HCT116 (cell line): ENCODE results near the gene ARHGAP10. TPM values are rescaled to one million over a fixed set of nuclear protein-coding genes. Genes with fewer than 3 reads are reported as not detected.

Experiments
- ATAC-seq: fragments of 200-7000 bp; cut with Tn5 transposase; 2 replicates; pipeline ENCODE4 v1.9.1; 2020; ENCODE audit warnings: mild to moderate bottlenecking, moderate library complexity
- BruUV-seq: library from RNA; stranded (reverse); fragments of 400-500 nt; replicated peaks from 2 replicates; lab custom pipeline; 2021; lab: Mats Ljungman, UMichigan
- CTCF ChIA-PET: fragments of 300-600 bp; sonication (Branson Sonifier 250); formaldehyde crosslinking; loops from one replicate; lab custom pipeline; 2021; ENCODE audit warnings: antibody characterized with exemption; lab: Charles Lee
- POLR2A ChIA-PET: fragments of 300-600, 350-600 bp; sonication (Branson Sonifier 250); formaldehyde crosslinking; loops from one replicate; lab custom pipeline; 2021; ENCODE audit warnings: antibody characterized with exemption; lab: Charles Lee
- RAD21 ChIA-PET, 2 experiments: fragments of 300-600 bp; sonication (Branson Sonifier 250); formaldehyde crosslinking; loops; one replicate each; lab custom pipeline; 2023; ENCODE audit warnings: low total read pairs in 2 of 2; ENCODE audit not compliant: uncharacterized antibody in 2 of 2, unreplicated experiment in 2 of 2, low non-redundant PET in 1 of 2; lab: Charles Lee
- DNase-seq: peaks from one replicate; pipeline ENCODE4 v3.0.0-alpha.2; 2010; ENCODE audit warnings: low read depth, low spot score
- H2AFZ ChIP-seq: fragments of 200-600 bp; shearing (Covaris generic), sonication (generic); 2 replicates; pipeline ENCODE4 v1.6.1; 2017; ENCODE audit warnings: low read depth, mixed run types, mixed read lengths, antibody characterized with exemption, low read length; ENCODE audit not compliant: poor library complexity, severe bottlenecking
- H3K27ac ChIP-seq: 2 replicates; pipeline ENCODE4 v1.5.1; 2012; ENCODE audit warnings: low read depth, low read length
- H3K27me3 ChIP-seq: fragments of 200-600 bp; sonication (generic); 2 replicates; pipeline ENCODE4 v1.6.1; 2016; ENCODE audit warnings: mixed run types, low read length, mixed read lengths; ENCODE audit not compliant: insufficient read depth
- H3K36me3 ChIP-seq, 2 experiments: fragments of 200-500 bp in 1 of 2; fragments of 200-600 bp in 1 of 2; sonication (Bioruptor generic) in 1 of 2; sonication (generic) in 1 of 2; 2 replicates each; pipeline versions ENCODE4 v1.5.1 to v1.6.1; 2014 to 2016; ENCODE audit warnings: low read length in 2 of 2, inconsistent platforms in 1 of 2, mixed read lengths in 1 of 2, mixed run types in 1 of 2; ENCODE audit not compliant: insufficient read depth in 2 of 2, control insufficient read depth in 1 of 2
- H3K4me1 ChIP-seq, 2 experiments: fragments of 200-600 bp in 1 of 2; sonication (generic) in 1 of 2; 2 replicates each; pipeline versions ENCODE4 v1.5.1 to v1.6.1; 2012 to 2017; ENCODE audit warnings: low read length in 2 of 2, inconsistent platforms in 1 of 2, mild to moderate bottlenecking in 1 of 2, mixed read lengths in 1 of 2, mixed run types in 1 of 2, moderate library complexity in 1 of 2; ENCODE audit not compliant: insufficient read depth in 2 of 2, control insufficient read depth in 1 of 2
- H3K4me2 ChIP-seq: fragments of 200-600 bp; sonication (generic); 2 replicates; pipeline ENCODE4 v1.6.1; 2017; ENCODE audit warnings: mixed run types, low read length, mixed read lengths
- H3K4me3 ChIP-seq, 2 experiments: fragments of 200-600 bp in 1 of 2; sonication (generic) in 1 of 2; replicated peaks in 1 of 2; 2 replicates each; pipeline ENCODE4 v1.5.1; 2011 to 2016; ENCODE audit warnings: low read length in 2 of 2, control low read depth in 1 of 2, low read depth in 1 of 2, mild to moderate bottlenecking in 1 of 2, mixed read lengths in 1 of 2, mixed run types in 1 of 2
- H3K79me2 ChIP-seq: fragments of 200-600 bp; sonication (generic); 2 replicates; pipeline ENCODE4 v1.6.1; 2017; ENCODE audit warnings: mild to moderate bottlenecking, mixed run types, low read length, moderate library complexity, mixed read lengths; ENCODE audit not compliant: insufficient read depth
- H3K9ac ChIP-seq: fragments of 200-600 bp; sonication (generic); 2 replicates; pipeline ENCODE4 v1.6.1; 2016; ENCODE audit warnings: low read length, mixed read lengths
- H3K9me2 ChIP-seq: fragments of 200-600 bp; sonication (generic), shearing (Covaris generic); 2 replicates; pipeline ENCODE4 v1.6.1; 2017; ENCODE audit warnings: mixed run types, mild to moderate bottlenecking, moderate library complexity; ENCODE audit not compliant: insufficient read depth
- H3K9me3 ChIP-seq, 2 experiments: fragments of 200-500 bp in 1 of 2; fragments of 200-600 bp in 1 of 2; sonication (Bioruptor generic) in 1 of 2; sonication (generic) in 1 of 2; 2 replicates each; pipeline ENCODE4 v1.6.1; 2014 to 2017; ENCODE audit warnings: low read length in 2 of 2, mixed read lengths in 2 of 2, inconsistent platforms in 1 of 2, low read depth in 1 of 2, mild to moderate bottlenecking in 1 of 2, mixed run types in 1 of 2, moderate library complexity in 1 of 2; ENCODE audit not compliant: control insufficient read depth in 1 of 2, insufficient read depth in 1 of 2
- H4K20me1 ChIP-seq: fragments of 200-600 bp; sonication (generic), shearing (Covaris generic); 2 replicates; pipeline ENCODE4 v1.6.1; 2017; ENCODE audit warnings: mixed run types, mild to moderate bottlenecking, moderate library complexity; ENCODE audit not compliant: insufficient read depth
- ATF3 ChIP-seq: IDR thresholded peaks from 2 replicates; pipeline ENCODE4 v1.6.1; 2012
- CBX3 ChIP-seq: IDR thresholded peaks from 2 replicates; pipeline ENCODE4 v1.6.1; 2012; ENCODE audit warnings: low read depth
- CEBPB ChIP-seq: IDR thresholded peaks from 2 replicates; pipeline ENCODE4 v1.6.1; 2012; ENCODE audit warnings: low read depth
- CTCF ChIP-seq, 3 experiments: fragments of 200-600 bp in 1 of 3; sonication (generic) in 1 of 3; IDR thresholded peaks in 2 of 3; conservative IDR thresholded peaks in 1 of 3; 2 replicates each; pipeline ENCODE4 v1.5.1; 2012 to 2017; ENCODE audit warnings: low read depth in 2 of 3, low read length in 2 of 3, antibody characterized with exemption in 1 of 3, borderline replicate concordance in 1 of 3, control low read depth in 1 of 3, mild to moderate bottlenecking in 1 of 3, mixed read lengths in 1 of 3, mixed run types in 1 of 3, moderate library complexity in 1 of 3; ENCODE audit not compliant: insufficient read depth in 1 of 3
- ELF1 ChIP-seq: IDR thresholded peaks from 2 replicates; pipeline ENCODE4 v1.6.1; 2012; ENCODE audit warnings: low read depth, borderline replicate concordance
- EZH2 ChIP-seq: fragments of 200-600 bp; sonication (generic); IDR thresholded peaks from 2 replicates; pipeline ENCODE4 v1.6.1; 2017; ENCODE audit warnings: antibody characterized with exemption, mixed run types
- EZH2phosphoT487 ChIP-seq: fragments of 200-600 bp; IDR thresholded peaks from 2 replicates; pipeline ENCODE4 v1.6.1; 2018; ENCODE audit warnings: antibody characterized with exemption, borderline replicate concordance
- FOSL1 ChIP-seq: IDR thresholded peaks from 2 replicates; pipeline ENCODE4 v1.6.1; 2012; ENCODE audit warnings: low read depth
- MAX ChIP-seq: IDR thresholded peaks from 2 replicates; pipeline ENCODE4 v1.6.1; 2012
- POLR2AphosphoS5 ChIP-seq: IDR thresholded peaks from 2 replicates; pipeline ENCODE4 v1.6.1; 2011; ENCODE audit warnings: mild to moderate bottlenecking, low read depth, low read length, moderate library complexity
- RAD21 ChIP-seq: IDR thresholded peaks from 2 replicates; pipeline ENCODE4 v1.6.1; 2012; ENCODE audit warnings: low read depth, mild to moderate bottlenecking
- SIN3A ChIP-seq: IDR thresholded peaks from 2 replicates; pipeline ENCODE4 v1.6.1; 2012; ENCODE audit warnings: low read depth
- SP1 ChIP-seq: IDR thresholded peaks from 2 replicates; pipeline ENCODE4 v1.6.1; 2012; ENCODE audit warnings: low read depth
- SRF ChIP-seq: IDR thresholded peaks from 2 replicates; pipeline ENCODE4 v1.6.1; 2012; ENCODE audit warnings: low read depth
- TCF7L2 ChIP-seq: IDR thresholded peaks from 2 replicates; pipeline ENCODE4 v1.7.0; 2011; ENCODE audit warnings: borderline replicate concordance, inconsistent platforms; ENCODE audit not compliant: insufficient read depth, insufficient read length; ENCODE audit errors: extremely low read depth
- YY1 ChIP-seq: IDR thresholded peaks from 2 replicates; pipeline ENCODE4 v1.6.1; 2011; ENCODE audit warnings: low read length, low read depth, moderate library complexity, mild to moderate bottlenecking; ENCODE audit not compliant: insufficient replicate concordance; ENCODE audit errors: extremely low read depth
- intact Hi-C: fragments of 100-400 bp; cut with micrococcal nuclease; formaldehyde crosslinking; loops from 2 replicates; pipeline ENCODE4 v1.10.0; 2022
- total RNA-seq: library from RNA; stranded (reverse); gene quantifications from one replicate; pipeline ENCODE4 v1.2.1, GENCODE V29; 2021; ENCODE audit not compliant: unreplicated experiment
- TF ChIP-seq, protein P1 (sequence below): IDR thresholded peaks from 2 replicates; pipeline ENCODE4 v1.6.1; 2012; ENCODE audit warnings: low read depth

The ARHGAP10 gene
- total RNA-seq, 1 experiment from 2014 or later: 24.7 TPM

GRCh38 chr4:148017801-148018200 lies 285.9 kb downstream of the ARHGAP10 start:
- no peak overlapping the region for H3K9ac ChIP-seq
- H3K36me3 ChIP-seq: no peaks in the 10 kb centered on the region
- no peak overlapping the region for H3K27ac ChIP-seq
- ChIA-PET RAD21 (no interaction called here), POLR2A (no interaction called here), CTCF (no interaction called here)
- H3K9me2 ChIP-seq: no peaks in the 10 kb centered on the region
- intact Hi-C loops: no loop called here
- no peaks in the 10 kb centered on the region for H4K20me1 ChIP-seq
- no peaks in the 10 kb centered on the region for H3K4me1 ChIP-seq
- no TSS peak for BruUV-seq
- H3K79me2 ChIP-seq: no peaks in the 10 kb centered on the region
- H3K4me2 ChIP-seq: no peak overlapping the region
- H3K9me3 ChIP-seq: no peaks in the 10 kb centered on the region
- DNase-seq (no peak), ATAC-seq (no peak)
- H2AFZ ChIP-seq: no peak overlapping the region
- TF ChIP-seq TCF7L2 (no peak), ELF1 (no peak), POLR2AphosphoS5 (no peak), EZH2phosphoT487 (no peak), SIN3A (no peak), CBX3 (no peak), SRF (no peak), CEBPB (no peak), FOSL1 (no peak), MAX (no peak), EZH2 (no peak), YY1 (no peak), CTCF (IDR thresholded peaks at IDR 0.05 in 2 of 3, conservative IDR thresholded peaks at IDR 0.05 in 1 of 3; ENCODE audit: borderline replicate concordance in 1 of 3, insufficient read depth in 1 of 3, low read depth in 2 of 3, low read length in 2 of 3) (no peak), ATF3 (no peak), SP1 (no peak), RAD21 (no peak)
- TF ChIP-seq, protein P1, sequence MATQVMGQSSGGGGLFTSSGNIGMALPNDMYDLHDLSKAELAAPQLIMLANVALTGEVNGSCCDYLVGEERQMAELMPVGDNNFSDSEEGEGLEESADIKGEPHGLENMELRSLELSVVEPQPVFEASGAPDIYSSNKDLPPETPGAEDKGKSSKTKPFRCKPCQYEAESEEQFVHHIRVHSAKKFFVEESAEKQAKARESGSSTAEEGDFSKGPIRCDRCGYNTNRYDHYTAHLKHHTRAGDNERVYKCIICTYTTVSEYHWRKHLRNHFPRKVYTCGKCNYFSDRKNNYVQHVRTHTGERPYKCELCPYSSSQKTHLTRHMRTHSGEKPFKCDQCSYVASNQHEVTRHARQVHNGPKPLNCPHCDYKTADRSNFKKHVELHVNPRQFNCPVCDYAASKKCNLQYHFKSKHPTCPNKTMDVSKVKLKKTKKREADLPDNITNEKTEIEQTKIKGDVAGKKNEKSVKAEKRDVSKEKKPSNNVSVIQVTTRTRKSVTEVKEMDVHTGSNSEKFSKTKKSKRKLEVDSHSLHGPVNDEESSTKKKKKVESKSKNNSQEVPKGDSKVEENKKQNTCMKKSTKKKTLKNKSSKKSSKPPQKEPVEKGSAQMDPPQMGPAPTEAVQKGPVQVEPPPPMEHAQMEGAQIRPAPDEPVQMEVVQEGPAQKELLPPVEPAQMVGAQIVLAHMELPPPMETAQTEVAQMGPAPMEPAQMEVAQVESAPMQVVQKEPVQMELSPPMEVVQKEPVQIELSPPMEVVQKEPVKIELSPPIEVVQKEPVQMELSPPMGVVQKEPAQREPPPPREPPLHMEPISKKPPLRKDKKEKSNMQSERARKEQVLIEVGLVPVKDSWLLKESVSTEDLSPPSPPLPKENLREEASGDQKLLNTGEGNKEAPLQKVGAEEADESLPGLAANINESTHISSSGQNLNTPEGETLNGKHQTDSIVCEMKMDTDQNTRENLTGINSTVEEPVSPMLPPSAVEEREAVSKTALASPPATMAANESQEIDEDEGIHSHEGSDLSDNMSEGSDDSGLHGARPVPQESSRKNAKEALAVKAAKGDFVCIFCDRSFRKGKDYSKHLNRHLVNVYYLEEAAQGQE: no peak
- no peaks in the 10 kb centered on the region for H3K27me3 ChIP-seq
- H3K4me3 ChIP-seq: no peak overlapping the region
